WERI-Rb-1 (cell line): ENCODE data around the gene CDK18.

Source experiments
- DNase-seq: peaks from one replicate; pipeline ENCODE4 v3.0.0-alpha.2; 2020
- H3K27ac ChIP-seq: fragments of 250-450 bp; sonication (Bioruptor Pico); 2 replicates; pipeline ENCODE4 v1.5.1; 2020; ENCODE audit warnings: mild to moderate bottlenecking, moderate library complexity
- H3K27me3 ChIP-seq: fragments of 250-450 bp; sonication (Bioruptor Pico); 2 replicates; pipeline ENCODE4 v1.5.1; 2021; ENCODE audit warnings: mild to moderate bottlenecking, low read depth, moderate library complexity; ENCODE audit not compliant: insufficient read depth, severe bottlenecking
- H3K36me3 ChIP-seq: fragments of 250-450 bp; sonication (Bioruptor Pico); 2 replicates; pipeline ENCODE4 v1.5.1; 2020; ENCODE audit warnings: mild to moderate bottlenecking, moderate library complexity
- H3K4me3 ChIP-seq: 2 replicates; pipeline ENCODE4 v1.5.1; 2011; ENCODE audit warnings: low read depth, mild to moderate bottlenecking, control low read depth, low read length
- H3K9me3 ChIP-seq: fragments of 250-450 bp; sonication (Bioruptor Pico); 2 replicates; pipeline ENCODE4 v1.5.1; 2021; ENCODE audit warnings: mild to moderate bottlenecking, moderate library complexity; ENCODE audit not compliant: severe bottlenecking
- TF ChIP-seq, protein P1 (sequence below): IDR thresholded peaks from 2 replicates; pipeline ENCODE4 v1.5.1; 2011; ENCODE audit warnings: low read depth, mild to moderate bottlenecking, control low read depth, inconsistent platforms, low read length

Gene CDK18

GRCh38 chr1:205524794-205525101, 20.3 kb downstream of the CDK18 start:
- Histone ChIP-seq H3K36me3 (no peaks in the 10 kb centered on the region), H3K27me3 (peaks cover 10% of the 10 kb centered on the region), H3K27ac (no peak overlapping the region), H3K9me3 (no peaks in the 10 kb centered on the region), H3K4me3 (no peak overlapping the region)
- TF ChIP-seq, protein P1, sequence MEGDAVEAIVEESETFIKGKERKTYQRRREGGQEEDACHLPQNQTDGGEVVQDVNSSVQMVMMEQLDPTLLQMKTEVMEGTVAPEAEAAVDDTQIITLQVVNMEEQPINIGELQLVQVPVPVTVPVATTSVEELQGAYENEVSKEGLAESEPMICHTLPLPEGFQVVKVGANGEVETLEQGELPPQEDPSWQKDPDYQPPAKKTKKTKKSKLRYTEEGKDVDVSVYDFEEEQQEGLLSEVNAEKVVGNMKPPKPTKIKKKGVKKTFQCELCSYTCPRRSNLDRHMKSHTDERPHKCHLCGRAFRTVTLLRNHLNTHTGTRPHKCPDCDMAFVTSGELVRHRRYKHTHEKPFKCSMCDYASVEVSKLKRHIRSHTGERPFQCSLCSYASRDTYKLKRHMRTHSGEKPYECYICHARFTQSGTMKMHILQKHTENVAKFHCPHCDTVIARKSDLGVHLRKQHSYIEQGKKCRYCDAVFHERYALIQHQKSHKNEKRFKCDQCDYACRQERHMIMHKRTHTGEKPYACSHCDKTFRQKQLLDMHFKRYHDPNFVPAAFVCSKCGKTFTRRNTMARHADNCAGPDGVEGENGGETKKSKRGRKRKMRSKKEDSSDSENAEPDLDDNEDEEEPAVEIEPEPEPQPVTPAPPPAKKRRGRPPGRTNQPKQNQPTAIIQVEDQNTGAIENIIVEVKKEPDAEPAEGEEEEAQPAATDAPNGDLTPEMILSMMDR = no peak
- no peak for DNase-seq

DNA sequence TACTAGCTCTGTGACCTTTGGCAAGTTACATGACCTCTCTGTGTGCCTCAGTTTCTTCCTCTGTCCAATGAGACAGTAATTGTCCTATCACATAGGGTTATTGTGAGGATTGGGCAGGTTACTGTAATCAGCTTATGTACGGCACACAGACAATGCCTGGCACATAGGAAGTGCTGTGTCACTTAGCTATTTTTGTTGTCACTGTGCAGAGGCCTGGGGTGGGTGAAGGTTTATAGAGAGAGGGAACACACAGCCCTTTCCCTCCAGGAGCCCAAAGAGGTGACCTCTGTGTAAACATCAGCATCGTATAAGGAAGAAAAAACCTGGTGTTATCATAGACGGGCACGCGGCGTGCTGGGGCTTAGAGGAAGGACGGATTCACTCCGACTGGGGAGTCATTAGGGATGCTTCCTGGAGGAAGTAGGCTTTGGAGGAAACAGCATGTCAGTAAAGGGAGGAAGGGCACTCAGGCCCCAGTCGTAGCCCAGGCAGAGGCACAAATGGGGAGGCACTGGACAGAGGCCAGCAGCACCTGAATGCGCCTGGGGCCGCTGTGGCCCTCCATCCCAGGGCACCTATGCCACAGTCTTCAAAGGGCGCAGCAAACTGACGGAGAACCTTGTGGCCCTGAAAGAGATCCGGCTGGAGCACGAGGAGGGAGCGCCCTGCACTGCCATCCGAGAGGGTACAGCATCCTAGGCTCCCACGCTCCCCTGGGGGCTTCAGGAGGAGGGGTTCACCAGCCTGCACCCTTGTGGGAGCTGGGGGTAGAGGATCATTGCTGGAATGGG, 21.2 kb downstream of the CDK18 start:
- DNase-seq = no peak
- H3K9me3 ChIP-seq = no peaks in the 10 kb centered on the region
- no peaks in the 10 kb centered on the region for H3K36me3 ChIP-seq
- peaks cover 20% of the 10 kb centered on the region for H3K27me3 ChIP-seq
- no peak overlapping the region; the same call in 1 of the 2 replicates for H3K27ac ChIP-seq
- TF ChIP-seq, protein P1 = no peak
- no peak overlapping the region for H3K4me3 ChIP-seq

DNA sequence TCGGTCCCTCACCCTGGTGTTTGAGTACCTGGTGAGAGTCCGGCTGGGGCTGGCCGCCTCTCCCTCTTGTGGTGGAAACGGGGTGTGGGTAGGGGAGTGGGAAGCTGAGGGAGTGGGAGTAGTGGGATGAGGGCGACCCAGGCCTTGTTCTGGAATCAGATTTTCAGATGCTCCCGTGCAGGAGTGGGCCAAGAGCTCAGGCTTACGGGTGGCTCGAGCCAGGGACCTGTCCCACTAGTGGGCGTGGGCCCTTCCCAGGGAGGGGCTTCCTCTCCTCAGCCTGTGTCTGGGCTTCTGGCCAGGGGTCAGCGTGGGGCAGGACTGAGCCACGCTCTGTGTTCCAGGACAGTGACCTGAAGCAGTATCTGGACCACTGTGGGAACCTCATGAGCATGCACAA, 22.0 kb downstream of the CDK18 start:
- H3K36me3 ChIP-seq = no peaks in the 10 kb centered on the region
- TF ChIP-seq, protein P1 = 0 out of 2 replicates have a peak, but pooled peaks have one; percentile 22
- H3K4me3 ChIP-seq = no peak overlapping the region
- no peak overlapping the region for H3K27ac ChIP-seq
- DNase-seq = no peak
- H3K9me3 ChIP-seq = no peaks in the 10 kb centered on the region
- peaks cover 27% of the 10 kb centered on the region for H3K27me3 ChIP-seq

DNA sequence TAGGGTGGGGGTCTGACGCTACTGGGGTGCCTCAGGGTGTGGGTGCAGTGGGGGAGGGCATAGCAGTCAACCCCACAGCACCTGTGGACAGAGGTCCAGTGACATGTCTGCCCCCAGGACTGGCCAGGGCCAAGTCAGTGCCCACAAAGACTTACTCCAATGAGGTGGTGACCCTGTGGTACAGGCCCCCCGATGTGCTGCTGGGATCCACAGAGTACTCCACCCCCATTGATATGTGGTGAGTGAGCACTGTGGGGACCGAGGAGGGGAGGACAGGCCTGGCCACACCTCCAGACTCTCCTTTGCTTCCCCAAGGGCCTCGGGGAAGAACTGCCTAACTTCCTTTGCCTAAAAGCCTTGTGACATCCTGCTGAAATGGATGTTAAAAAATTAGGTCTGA, 23.5 kb downstream of the CDK18 start:
- Histone ChIP-seq H3K27me3 (peaks cover 37% of the 10 kb centered on the region), H3K36me3 (no peaks in the 10 kb centered on the region), H3K4me3 (no peak overlapping the region), H3K27ac (no peak overlapping the region), H3K9me3 (no peaks in the 10 kb centered on the region)
- TF ChIP-seq, protein P1 = no peak
- no peak for DNase-seq

DNA sequence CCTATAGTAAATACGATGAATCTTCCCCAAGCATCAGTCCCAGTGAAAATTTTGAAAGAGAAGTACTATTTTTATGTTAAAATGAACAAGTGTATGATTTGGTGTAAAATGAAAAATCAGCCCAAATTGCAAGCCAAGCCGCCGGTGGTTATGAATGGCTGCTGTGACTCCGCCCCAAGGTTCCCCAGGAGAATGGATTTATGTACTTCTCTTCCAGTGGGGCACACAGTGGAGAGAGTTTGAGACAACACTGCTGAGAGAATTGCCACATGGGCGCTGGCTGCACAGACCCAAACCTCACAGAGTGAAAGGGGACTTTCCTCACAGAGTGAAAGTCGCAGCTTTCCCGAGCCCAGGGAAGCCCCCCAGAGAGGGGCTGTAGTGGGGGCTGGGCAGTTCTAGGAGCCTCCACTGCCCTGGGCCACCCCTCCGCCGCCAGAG, 24.0 kb downstream of the CDK18 start:
- no peaks in the 10 kb centered on the region for H3K9me3 ChIP-seq
- no peak for DNase-seq
- peaks cover 43% of the 10 kb centered on the region for H3K27me3 ChIP-seq
- H3K4me3 ChIP-seq = peak overlapping the region; percentile 31
- no peaks in the 10 kb centered on the region for H3K36me3 ChIP-seq
- H3K27ac ChIP-seq = no peak overlapping the region
- TF ChIP-seq, protein P1 = no peak
